ENCODE data around the gene GDF9. TPM values are rescaled to one million over a fixed set of nuclear protein-coding genes. Genes with fewer than 3 reads are reported as not detected.

The GDF9 gene
- total RNA-seq, 1 experiment from 2014 or later = 0.51 TPM

- Mint-ChIP-seq H3K4me1 (ENCODE audit: insufficient read depth, unreplicated experiment) (no peaks in the 10 kb centered on the region), H3K9me3 (ENCODE audit: unreplicated experiment) (no peaks in the 10 kb centered on the region), H3K4me3 (ENCODE audit: unreplicated experiment) (no peak within 1 kb of the TSS), H3K27ac (ENCODE audit: low read depth, unreplicated experiment) (no peak within 1 kb of the TSS), H3K36me3 (ENCODE audit: insufficient read depth, unreplicated experiment) (peaks cover 97% of the 10 kb centered on the region), H3K27me3 (ENCODE audit: insufficient read depth, unreplicated experiment) (no peaks in the 10 kb centered on the region)
- no peak for DNase-seq (ENCODE audit: unreplicated experiment)
- ChIA-PET CTCF (interaction anchor here (1.1 to 8.9 kb wide), 4 partner anchors 10 to 43 kb away, joined by 3 to 68 read pairs (median 12); partner anchors contain the start of gene SHROOM1), POLR2A (interaction anchor here (0.6 to 11.0 kb wide), 7 partner anchors 9 to 745 kb away, joined by 3 to 176 read pairs (median 3); partner anchors contain the start of gene SHROOM1)
- TF ChIP-seq, protein P1, sequence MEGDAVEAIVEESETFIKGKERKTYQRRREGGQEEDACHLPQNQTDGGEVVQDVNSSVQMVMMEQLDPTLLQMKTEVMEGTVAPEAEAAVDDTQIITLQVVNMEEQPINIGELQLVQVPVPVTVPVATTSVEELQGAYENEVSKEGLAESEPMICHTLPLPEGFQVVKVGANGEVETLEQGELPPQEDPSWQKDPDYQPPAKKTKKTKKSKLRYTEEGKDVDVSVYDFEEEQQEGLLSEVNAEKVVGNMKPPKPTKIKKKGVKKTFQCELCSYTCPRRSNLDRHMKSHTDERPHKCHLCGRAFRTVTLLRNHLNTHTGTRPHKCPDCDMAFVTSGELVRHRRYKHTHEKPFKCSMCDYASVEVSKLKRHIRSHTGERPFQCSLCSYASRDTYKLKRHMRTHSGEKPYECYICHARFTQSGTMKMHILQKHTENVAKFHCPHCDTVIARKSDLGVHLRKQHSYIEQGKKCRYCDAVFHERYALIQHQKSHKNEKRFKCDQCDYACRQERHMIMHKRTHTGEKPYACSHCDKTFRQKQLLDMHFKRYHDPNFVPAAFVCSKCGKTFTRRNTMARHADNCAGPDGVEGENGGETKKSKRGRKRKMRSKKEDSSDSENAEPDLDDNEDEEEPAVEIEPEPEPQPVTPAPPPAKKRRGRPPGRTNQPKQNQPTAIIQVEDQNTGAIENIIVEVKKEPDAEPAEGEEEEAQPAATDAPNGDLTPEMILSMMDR (IDR thresholded peaks at IDR 0.05; ENCODE audit: unreplicated experiment) = no peak
- no TSS peak for BruUV-seq (replicated peaks)
- intact Hi-C loops (cut with micrococcal nuclease) = no loop called here
Measured at GRCh38 chr5:132873119-132873929, 7.1 kb upstream of the GDF9 start, which contains the start of gene LEAP2. Gene LEAP2, plus strand, starts transcription at chr5:132873668. Its CDS starts 27 bp downstream, at chr5:132873695.

GRCh38 chr5:132872788-132873118, 6.5 kb upstream of the GDF9 start:
- Mint-ChIP-seq H3K9me3 (ENCODE audit: unreplicated experiment) (no peaks in the 10 kb centered on the region), H3K4me3 (ENCODE audit: unreplicated experiment) (no peak overlapping the region), H3K27me3 (ENCODE audit: insufficient read depth, unreplicated experiment) (no peaks in the 10 kb centered on the region), H3K36me3 (ENCODE audit: insufficient read depth, unreplicated experiment) (peaks cover 97% of the 10 kb centered on the region), H3K27ac (ENCODE audit: low read depth, unreplicated experiment) (no peak overlapping the region), H3K4me1 (ENCODE audit: insufficient read depth, unreplicated experiment) (peaks cover under 1% of the 10 kb centered on the region)
- DNase-seq (ENCODE audit: unreplicated experiment) = no peak
- TF ChIP-seq, protein P1 (IDR thresholded peaks at IDR 0.05; ENCODE audit: unreplicated experiment) = no peak
- BruUV-seq (replicated peaks) = no TSS peak
- POLR2A ChIA-PET = interaction anchor here (0.6 to 11.0 kb wide), 8 partner anchors 9 to 745 kb away, joined by 3 to 176 read pairs (median 3); partner anchors contain the start of gene SHROOM1
- intact Hi-C loops (cut with micrococcal nuclease) = no loop called here
- CTCF ChIA-PET = interaction anchor here (1.1 to 8.9 kb wide), 3 partner anchors 10 to 43 kb away, joined by 3 to 68 read pairs (median 21); partner anchors contain the start of gene SHROOM1

GRCh38 chr5:132871459-132872284, 5.4 kb upstream of the GDF9 start:
- TF ChIP-seq, protein P1 (IDR thresholded peaks at IDR 0.05; ENCODE audit: unreplicated experiment) = no peak
- intact Hi-C loops (cut with micrococcal nuclease) = no loop called here
- no TSS peak for BruUV-seq (replicated peaks)
- POLR2A ChIA-PET = interaction anchor here (0.6 to 11.0 kb wide), 10 partner anchors 8 to 440 kb away, joined by 3 to 176 read pairs (median 3); partner anchors contain the start of gene SHROOM1
- H3K27ac Mint-ChIP-seq (ENCODE audit: low read depth, unreplicated experiment) = no peak overlapping the region
- H3K4me1 Mint-ChIP-seq (ENCODE audit: insufficient read depth, unreplicated experiment) = peaks cover 6% of the 10 kb centered on the region
- H3K36me3 Mint-ChIP-seq (ENCODE audit: insufficient read depth, unreplicated experiment) = peaks cover 95% of the 10 kb centered on the region
- no peaks in the 10 kb centered on the region for H3K27me3 Mint-ChIP-seq (ENCODE audit: insufficient read depth, unreplicated experiment)
- no peak overlapping the region for H3K4me3 Mint-ChIP-seq (ENCODE audit: unreplicated experiment)
- no peak for DNase-seq (ENCODE audit: unreplicated experiment)
- H3K9me3 Mint-ChIP-seq (ENCODE audit: unreplicated experiment) = no peaks in the 10 kb centered on the region
- CTCF ChIA-PET = interaction anchor here (0.5 to 8.9 kb wide), 6 partner anchors 11 to 691 kb away, joined by 3 to 68 read pairs (median 13); partner anchors contain the start of gene SHROOM1

All from MCF 10A (cell line).